PFSK-1 (cell line): ENCODE data around the gene BCAS3.

ENCODE experiments used
- FOXP2 ChIP-seq: optimal IDR thresholded peaks from 2 replicates; pipeline ENCODE3; 2011; ENCODE audit warnings: borderline replicate concordance, control low read depth, inconsistent platforms; ENCODE audit not compliant: insufficient read depth; ENCODE audit errors: extremely low read length, extremely low read depth
- POLR2AphosphoS5 ChIP-seq: IDR thresholded peaks from 2 replicates; pipeline ENCODE4 v1.6.1; 2012; ENCODE audit warnings: low read depth, mild to moderate bottlenecking, control low read depth, low read length, moderate library complexity
- SIN3A ChIP-seq: IDR thresholded peaks from 2 replicates; pipeline ENCODE4 v1.6.1; 2012; ENCODE audit warnings: mild to moderate bottlenecking, low read length, moderate library complexity, borderline replicate concordance; ENCODE audit not compliant: insufficient read depth
- TAF1 ChIP-seq: IDR thresholded peaks from 2 replicates; pipeline ENCODE4 v1.6.1; 2012; ENCODE audit warnings: low read length, control low read depth, borderline replicate concordance; ENCODE audit not compliant: insufficient read depth

DNA sequence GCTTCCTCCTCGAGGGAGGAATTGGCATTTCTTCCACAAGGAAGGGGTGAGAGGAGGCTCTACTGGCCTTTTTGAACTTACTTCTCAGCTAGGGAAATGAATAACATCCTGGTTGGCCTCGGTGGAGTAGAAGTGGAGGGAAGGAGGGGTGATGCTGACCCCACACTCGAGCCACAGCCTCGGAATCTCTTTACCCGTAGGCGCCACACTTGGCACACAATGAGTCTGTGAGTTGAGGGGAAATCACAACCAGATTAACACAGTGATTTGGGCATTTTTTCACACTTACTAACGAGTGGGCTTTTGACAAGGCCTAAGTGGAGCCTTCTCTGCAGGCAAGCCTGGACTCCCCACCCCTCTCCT lies 674.7 kb downstream of the BCAS3 start:
- TF ChIP-seq TAF1 (no peak), POLR2AphosphoS5 (no peak), FOXP2 (no peak), SIN3A (no peak)
